ENCODE results near the gene PTPRJ.
A peak's percentile ranks its signal among the peaks of the same experiment; 100 is the strongest.

Gene PTPRJ

DNA sequence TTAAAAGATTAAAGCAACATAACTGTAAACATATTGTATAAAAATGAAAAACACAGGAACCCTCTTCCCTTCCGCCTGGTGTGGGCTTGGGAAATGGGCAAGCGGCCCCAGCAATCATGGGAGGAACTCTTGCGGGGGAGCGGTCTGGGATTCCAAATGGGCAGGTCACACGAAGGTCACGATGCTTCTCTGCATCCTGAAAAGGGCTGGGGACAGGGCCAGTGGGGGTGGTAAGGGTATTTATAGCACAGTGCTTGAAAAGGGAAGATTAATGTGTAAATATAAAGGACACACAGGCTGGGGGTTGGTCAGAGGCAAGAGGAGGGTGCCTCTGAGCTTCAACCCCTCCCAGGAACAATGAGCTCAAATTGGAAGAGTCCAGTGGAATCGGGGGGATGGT is 189.4 kb downstream of the PTPRJ start:
- DNase-seq: no peak

DNA sequence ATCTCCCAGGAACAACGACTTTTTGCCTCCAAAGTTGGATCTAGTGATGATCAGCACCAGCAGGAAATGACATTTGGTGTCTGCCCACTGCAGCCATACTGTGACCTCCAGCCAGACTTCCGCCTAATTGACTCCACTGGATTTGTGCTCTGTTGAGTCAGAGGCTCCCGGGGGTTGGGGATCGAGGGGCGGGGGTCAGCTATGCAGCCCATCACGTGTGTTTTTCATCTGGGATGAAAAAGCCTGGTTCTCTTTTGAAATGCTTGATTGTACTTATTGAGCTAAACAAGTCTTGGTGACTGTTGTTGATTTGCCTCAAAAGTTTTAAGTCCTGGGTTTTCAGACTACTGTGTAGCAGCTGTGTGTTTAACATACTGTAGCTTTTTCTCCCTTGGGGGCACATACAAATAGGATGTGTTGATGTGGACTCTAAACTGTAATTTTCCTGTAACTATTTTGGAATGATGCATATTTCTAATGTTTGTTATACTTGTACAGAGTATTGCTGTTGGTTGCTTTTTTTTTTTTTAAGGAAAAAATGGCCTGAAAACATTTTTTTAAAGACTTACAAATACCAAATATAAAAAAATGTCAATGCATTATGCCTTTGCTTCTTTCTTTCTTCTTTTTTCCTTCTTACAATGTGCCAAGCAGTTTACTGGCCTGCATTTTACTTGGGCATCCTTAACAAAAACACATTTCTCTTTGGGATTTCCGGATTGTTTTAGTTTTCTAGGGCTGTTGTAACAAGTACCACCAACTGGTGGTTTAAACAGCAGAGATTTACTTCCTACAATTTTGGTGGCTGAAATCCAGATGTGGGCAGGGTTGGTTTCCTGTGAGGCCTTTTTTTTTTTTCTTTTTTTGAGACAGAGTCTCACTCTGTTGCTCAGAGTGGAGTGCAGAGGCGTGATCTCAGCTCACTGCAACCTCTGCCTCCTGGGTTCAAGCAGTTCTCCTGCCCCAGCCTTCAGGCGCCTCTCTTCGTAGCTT is 190.2 kb downstream of the PTPRJ start:
- no peak for DNase-seq

DNA sequence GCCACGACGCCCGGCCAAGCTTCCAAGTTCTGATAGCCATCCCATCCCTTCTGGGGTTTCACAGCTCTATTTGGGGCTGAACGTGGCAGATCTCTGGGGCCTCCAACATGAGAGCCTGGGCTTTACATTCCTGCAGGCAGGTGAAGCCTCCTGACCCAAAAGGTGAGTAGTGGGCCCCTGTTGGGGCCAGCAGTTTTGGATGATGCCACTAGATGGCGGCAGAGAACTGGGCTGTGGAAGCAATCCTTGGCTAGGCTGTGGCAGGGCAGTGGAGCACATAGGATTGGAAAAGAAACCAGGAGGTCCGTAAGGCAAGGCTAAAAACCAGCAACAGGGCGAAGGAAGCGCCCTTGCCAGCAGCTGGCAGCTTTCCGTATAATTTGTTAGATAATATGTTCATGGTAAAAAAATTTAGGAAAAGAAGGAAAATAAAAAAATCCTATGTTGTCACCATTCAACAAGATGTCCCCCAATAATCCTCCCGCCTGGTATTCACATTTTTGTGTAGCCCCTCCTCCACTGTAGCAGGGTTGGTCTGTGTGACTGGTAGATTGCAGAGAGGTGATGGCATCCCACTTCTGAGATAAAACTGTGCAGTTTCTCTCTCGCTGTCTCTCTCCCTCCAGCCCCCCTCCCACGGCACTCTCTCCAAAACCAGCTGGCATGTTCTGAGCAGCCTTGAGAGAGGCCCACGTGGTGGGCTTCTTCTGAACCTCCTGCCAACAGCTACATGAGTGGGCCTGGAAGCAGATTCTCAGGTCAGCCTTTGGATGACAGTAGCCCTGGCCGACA is 192.7 kb downstream of the PTPRJ start:
- DNase-seq: peak; percentile 79

DNA sequence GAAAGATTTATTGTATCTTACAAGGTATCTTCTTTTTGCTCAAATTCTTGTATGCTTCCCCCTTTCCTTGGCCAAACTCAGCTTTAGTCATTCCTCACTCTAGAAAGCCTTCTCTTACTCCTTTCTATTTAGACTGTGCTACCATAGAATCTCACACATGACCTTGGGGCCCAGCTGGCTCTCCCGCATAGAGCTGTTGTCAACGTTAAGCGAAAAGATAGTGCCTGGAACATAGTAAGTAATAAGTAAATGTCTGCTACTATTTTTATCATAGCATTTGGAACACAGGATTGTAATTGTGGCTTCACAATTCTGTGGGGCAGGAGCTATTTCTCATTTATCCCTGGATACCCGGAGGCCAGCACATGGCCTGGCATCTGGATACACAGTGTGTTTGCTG is 197.3 kb downstream of the PTPRJ start:
- DNase-seq: no peak

DNA sequence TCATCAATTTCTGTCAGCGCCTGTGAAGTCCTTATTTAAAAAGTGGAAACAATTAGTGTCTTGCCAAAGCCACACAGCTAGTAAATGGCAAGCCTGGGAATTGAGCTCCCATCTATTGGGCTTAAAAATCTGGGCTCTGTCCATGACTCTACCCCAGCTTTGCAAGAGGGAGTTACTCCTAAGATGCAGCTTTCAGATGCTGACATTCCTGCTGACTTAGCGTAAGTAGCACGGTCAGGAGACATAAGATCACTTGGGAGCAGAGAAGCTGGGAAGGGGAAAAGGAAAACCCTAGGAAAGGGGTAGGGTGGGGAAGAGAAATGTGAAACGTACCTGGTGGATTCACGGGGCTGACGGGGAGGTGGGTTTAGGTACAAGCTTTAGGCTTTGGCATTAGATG is 200.3 kb downstream of the PTPRJ start:
- DNase-seq: no peak

- no peak for DNase-seq
Measured at GRCh38 chr11:48182860-48183526, 202.6 kb downstream of the PTPRJ start.

GRCh38 chr11:48184452-48184851 is 204.1 kb downstream of the PTPRJ start:
- no peak for DNase-seq

DNA sequence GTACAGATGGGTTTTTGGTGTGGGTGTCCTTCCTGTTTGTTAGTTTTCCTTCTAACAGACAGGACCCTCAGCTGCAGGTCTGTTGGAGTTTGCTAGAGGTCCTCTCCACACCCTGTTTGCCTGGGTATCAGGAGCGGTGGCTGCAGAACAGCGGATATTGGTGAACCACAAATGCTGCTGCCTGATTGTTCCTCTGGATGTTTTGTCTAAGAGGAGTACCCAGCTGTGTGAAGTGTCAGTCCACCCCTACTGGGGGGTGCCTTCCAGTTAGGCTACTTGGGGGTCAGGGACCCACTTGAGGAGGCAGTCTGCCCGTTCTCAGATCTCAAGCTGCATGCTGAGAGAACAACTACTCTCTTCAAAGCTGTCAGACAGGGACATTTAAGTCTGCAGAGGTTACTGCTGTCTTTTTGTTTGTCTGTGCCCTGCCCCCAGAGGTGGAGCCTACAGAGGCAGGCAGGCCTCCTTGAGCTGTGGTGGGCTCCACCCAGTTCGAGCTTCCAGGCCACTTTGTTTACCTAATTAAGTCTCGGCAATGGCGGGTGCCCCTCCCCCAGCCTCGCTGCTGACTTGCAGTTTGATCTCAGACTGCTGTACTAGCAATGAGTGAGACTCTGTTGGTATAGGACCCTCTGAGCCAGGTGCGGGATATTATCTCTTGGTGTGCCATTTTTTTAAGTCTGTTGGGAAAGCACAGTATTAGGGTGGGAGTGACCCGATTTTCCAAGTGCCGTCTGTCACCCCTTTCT is 210.7 kb downstream of the PTPRJ start:
- peak; percentile 32 for DNase-seq

DNA sequence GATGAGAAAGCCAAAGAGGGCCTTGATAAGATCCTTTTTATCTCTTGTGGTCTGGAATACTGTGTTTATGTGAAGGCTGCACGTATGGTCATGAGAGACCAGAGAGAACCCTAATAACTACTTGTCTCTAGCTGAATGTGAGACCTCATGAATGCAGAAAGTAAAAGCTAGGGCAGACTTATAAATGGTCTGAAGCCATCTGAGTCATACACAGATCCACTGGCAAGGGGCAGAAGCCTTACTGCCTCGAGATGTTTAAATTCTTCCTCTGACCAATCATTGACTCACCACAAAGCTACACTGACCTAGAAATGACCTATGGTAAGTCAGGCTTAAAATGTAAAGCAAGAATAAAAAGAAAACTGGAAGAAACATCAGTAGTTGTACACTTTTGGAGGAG is 213.5 kb downstream of the PTPRJ start:
- no peak for DNase-seq

DNA sequence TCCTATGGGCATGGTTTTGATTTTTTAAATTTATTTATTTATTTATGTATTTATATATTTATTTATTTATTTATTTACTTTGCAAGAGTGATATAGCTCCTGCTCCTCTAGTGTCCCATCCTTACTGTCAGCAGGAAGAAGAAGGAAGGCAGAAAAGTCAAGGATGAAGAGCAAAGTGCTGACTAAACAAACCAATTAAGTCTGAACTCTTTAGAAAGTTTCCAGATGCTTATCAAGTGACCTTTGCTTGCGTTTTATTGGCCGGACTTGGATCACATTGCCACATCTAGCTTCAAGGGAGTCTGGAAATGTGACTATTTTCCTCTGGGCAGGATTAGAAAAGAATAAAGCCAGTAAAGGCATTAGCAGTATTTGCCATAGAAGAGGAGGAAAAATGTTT is 227.5 kb downstream of the PTPRJ start:
- no peak for DNase-seq

DNA sequence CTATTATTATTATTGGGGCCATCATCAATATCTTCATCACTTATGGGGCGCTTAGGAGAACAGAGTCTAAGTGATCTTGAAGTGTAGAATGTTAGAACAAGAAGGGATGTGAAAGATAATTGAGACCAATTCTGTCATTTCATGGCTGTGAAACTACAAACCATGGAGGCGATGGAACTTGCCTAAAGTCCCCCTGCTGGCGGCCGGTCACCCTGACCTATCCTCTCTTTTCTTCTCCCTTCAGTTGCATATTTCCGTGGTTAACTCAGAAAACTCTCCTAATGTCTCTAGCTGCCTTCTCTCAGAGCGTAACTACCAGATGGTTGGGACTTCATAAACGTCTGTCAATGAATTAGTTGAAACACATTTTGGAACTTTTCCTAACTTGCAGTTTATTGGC is 229.7 kb downstream of the PTPRJ start:
- DNase-seq: peak; percentile 9

- DNase-seq: no peak
Measured at GRCh38 chr11:48216510-48216909, 236.2 kb downstream of the PTPRJ start, which contains the start of gene OR4B1. Gene OR4B1 (plus strand): TSS chr11:48216810. CDS start chr11:48216810, 0 bp downstream.

Data from activated CD4-positive, alpha-beta T cell treated with anti-CD3 and anti-CD28 coated beads for 48 hours (primary cell).